Sigmoid colon (tissue), 7 donors: ENCODE data around the gene USH1C. TPM values are rescaled to one million over a fixed set of nuclear protein-coding genes. Genes with fewer than 3 reads are reported as not detected.

ENCODE experiments used
- DNase-seq: peaks from one replicate; pipeline ENCODE4 v3.0.0-alpha.2; 2019
- H3K27ac ChIP-seq, 4 donors: fragments of 200-600 bp; sonication (generic); one replicate each; pipeline ENCODE4 v1.5.1; 2016 to 2019; ENCODE audit warnings: mild to moderate bottlenecking in 1 of 4
- H3K27me3 ChIP-seq, 3 donors: fragments of 200-600 bp; sonication (generic); one replicate each; pipeline ENCODE4 v1.5.1; 2019; ENCODE audit warnings: mild to moderate bottlenecking in 1 of 3
- H3K36me3 ChIP-seq, 4 donors: fragments of 200-600 bp; sonication (generic); one replicate each; pipeline ENCODE4 v1.5.1; 2016 to 2019
- H3K4me1 ChIP-seq, 4 donors: fragments of 200-600 bp; sonication (generic); one replicate each; pipeline ENCODE4 v1.5.1; 2017 to 2019
- H3K4me3 ChIP-seq, 4 donors: fragments of 200-600 bp; sonication (generic); one replicate each; pipeline ENCODE4 v1.5.1; 2017 to 2019; ENCODE audit warnings: mild to moderate bottlenecking in 2 of 4, moderate library complexity in 1 of 4
- H3K9me3 ChIP-seq, 4 donors: fragments of 200-600 bp in 3 of 4; sonication (generic) in 3 of 4; one replicate each; pipeline versions ENCODE4 v1.5.1 to v1.6.1; 2013 to 2019
- EP300 ChIP-seq, 4 donors: sonication (generic); formaldehyde crosslinking; IDR thresholded peaks; one replicate each; pipeline ENCODE4 v1.6.1; 2017; ENCODE audit warnings: antibody characterized with exemption in 4 of 4
- POLR2A ChIP-seq, 2 donors: fragments of 450-650 bp; IDR thresholded peaks; one replicate each; pipeline ENCODE4 v1.6.1; 2016; ENCODE audit warnings: antibody characterized with exemption in 2 of 2, mild to moderate bottlenecking in 2 of 2, moderate library complexity in 2 of 2
- POLR2AphosphoS5 ChIP-seq, 4 donors: sonication (generic); formaldehyde crosslinking; IDR thresholded peaks; one replicate each; pipeline ENCODE4 v1.6.1; 2017; ENCODE audit warnings: antibody characterized with exemption in 4 of 4
- WGBS, 2 donors: extraction: QIAGEN DNeasy Blood & Tissue Kit; methylation state at CpG; one replicate each; pipeline ENCODE4 v1.1.7; 2013; 5-methylcytosine and 5-hydroxymethylcytosine counted together
- intact Hi-C: fragments of 100-400 bp; cut with DNase I; formaldehyde crosslinking; loops from one replicate; pipeline ENCODE4 v1.15.1; 2023
- polyA plus RNA-seq, 3 donors: library from polyadenylated mRNA; stranded (reverse); fragments of 200-250 nt; gene quantifications; one replicate each; pipeline ENCODE4 v1.2.3, GENCODE V29; 2013
- total RNA-seq, 4 donors: library from RNA; depleted of rRNA; stranded (reverse); fragments of >200 nt; gene quantifications; one replicate each; pipeline ENCODE4 v1.1.0, GENCODE V29; 2016
- TF ChIP-seq, protein P1 (sequence below), 4 experiments: fragments of 450-650 bp in 3 of 4; fragments of 200-600 bp in 1 of 4; IDR thresholded peaks; one replicate each; pipeline ENCODE4 v1.5.1; 2016 to 2019; ENCODE audit warnings: antibody characterized with exemption in 4 of 4, mild to moderate bottlenecking in 3 of 4, moderate library complexity in 2 of 4
- donor health status: healthy with polysubstance abuse.
- donor health status: Bipolar disorder and iron deficiency.
- donor health status: healthy.

USH1C gene
- total and polyA plus RNA-seq, 7 donors, result 1.2 to 152 (median 2.5) TPM

DNA sequence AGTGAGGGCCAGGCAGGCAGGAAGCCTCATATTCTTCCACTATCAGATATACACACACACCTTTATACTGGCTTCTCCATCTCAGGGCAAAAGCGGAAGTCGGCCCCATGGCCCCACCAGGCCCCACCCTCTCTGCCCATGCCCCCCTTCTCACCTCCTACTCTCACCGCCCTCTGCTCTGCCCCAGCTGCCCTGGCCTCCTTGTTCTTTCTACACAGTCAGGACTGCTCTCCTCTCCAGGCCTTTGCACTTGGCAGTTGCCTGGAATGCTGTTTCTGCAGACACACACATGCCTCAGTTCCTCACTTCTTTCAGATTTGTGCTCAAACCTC is 28.1 kb upstream of the USH1C start:
- no peaks in the 10 kb centered on the region for H3K27me3 ChIP-seq
- H3K36me3 ChIP-seq, result no peaks in the 10 kb centered on the region
- 37 to 59% methylated on average over 3 of the region's 3 CpGs for WGBS, 2 donors
- H3K4me1 ChIP-seq, result no peaks in the 10 kb centered on the region
- intact Hi-C loops, result no loop called here
- TF ChIP-seq POLR2AphosphoS5 (IDR thresholded peaks at IDR 0.05), result no peak
- no peak for TF ChIP-seq EP300 (IDR thresholded peaks at IDR 0.05)
- TF ChIP-seq, protein P1, sequence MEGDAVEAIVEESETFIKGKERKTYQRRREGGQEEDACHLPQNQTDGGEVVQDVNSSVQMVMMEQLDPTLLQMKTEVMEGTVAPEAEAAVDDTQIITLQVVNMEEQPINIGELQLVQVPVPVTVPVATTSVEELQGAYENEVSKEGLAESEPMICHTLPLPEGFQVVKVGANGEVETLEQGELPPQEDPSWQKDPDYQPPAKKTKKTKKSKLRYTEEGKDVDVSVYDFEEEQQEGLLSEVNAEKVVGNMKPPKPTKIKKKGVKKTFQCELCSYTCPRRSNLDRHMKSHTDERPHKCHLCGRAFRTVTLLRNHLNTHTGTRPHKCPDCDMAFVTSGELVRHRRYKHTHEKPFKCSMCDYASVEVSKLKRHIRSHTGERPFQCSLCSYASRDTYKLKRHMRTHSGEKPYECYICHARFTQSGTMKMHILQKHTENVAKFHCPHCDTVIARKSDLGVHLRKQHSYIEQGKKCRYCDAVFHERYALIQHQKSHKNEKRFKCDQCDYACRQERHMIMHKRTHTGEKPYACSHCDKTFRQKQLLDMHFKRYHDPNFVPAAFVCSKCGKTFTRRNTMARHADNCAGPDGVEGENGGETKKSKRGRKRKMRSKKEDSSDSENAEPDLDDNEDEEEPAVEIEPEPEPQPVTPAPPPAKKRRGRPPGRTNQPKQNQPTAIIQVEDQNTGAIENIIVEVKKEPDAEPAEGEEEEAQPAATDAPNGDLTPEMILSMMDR (IDR thresholded peaks at IDR 0.05), result no peak
- no peak for TF ChIP-seq POLR2A (IDR thresholded peaks at IDR 0.05)
- H3K27ac ChIP-seq, result no peak overlapping the region
- H3K9me3 ChIP-seq, result no peaks in the 10 kb centered on the region
- H3K4me3 ChIP-seq, result no peak overlapping the region
- no peak for DNase-seq

DNA sequence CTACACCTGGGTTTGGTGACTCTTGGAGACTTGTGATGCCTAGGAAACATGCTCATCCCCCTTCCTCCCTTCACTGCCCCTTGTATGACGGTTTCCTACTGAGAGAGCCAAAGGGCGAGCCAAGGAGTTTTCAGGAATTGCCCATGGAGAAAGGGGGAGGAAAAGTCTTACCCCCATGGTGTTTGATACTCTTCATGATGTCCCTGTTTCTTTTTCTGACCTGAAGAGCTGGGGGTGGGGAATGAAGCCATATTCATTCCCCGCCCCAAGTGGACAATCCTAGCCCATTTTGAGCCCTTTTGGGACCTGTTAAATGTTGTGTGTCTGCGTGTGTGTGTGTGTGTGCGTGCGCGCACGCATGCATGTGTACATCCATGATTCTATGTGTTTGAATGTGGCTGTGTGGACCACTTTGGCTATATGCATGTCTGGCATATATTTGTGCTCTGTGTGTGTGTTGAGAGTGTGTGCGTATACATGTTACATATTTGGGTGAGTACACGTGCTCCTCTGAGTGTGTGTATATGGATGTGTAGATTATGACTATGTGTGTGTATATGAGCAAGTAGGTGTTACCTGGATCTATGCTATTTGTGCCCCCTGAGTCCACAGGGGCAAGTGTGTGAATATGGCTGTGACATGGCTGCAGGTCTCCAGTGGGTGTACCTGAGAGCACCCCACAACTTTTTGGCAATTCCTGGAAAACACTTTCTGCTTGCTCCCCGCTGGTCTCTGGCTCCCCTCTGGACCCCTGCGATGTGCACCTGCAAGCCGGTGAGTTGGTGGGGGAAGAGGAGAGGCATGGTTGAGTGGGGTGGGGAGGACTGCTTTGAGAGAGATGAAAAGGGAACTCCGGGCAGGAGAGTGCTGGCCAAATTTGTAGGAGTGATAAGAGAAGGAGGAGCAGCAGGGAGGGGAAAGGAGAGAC is 27.5 kb upstream of the USH1C start:
- H3K4me1 ChIP-seq, result no peaks in the 10 kb centered on the region
- intact Hi-C loops, result no loop called here
- H3K9me3 ChIP-seq, result no peaks in the 10 kb centered on the region
- no peak overlapping the region for H3K27ac ChIP-seq
- no peak overlapping the region for H3K4me3 ChIP-seq
- H3K36me3 ChIP-seq, result no peaks in the 10 kb centered on the region
- 85 to 86% methylated on average over 14 of the region's 14 CpGs for WGBS, 2 donors
- no peak for TF ChIP-seq POLR2A (IDR thresholded peaks at IDR 0.05)
- no peak for TF ChIP-seq EP300 (IDR thresholded peaks at IDR 0.05)
- TF ChIP-seq POLR2AphosphoS5 (IDR thresholded peaks at IDR 0.05), result no peak
- TF ChIP-seq, protein P1 (IDR thresholded peaks at IDR 0.05), result no peak
- DNase-seq, result no peak
- no peaks in the 10 kb centered on the region for H3K27me3 ChIP-seq

DNA sequence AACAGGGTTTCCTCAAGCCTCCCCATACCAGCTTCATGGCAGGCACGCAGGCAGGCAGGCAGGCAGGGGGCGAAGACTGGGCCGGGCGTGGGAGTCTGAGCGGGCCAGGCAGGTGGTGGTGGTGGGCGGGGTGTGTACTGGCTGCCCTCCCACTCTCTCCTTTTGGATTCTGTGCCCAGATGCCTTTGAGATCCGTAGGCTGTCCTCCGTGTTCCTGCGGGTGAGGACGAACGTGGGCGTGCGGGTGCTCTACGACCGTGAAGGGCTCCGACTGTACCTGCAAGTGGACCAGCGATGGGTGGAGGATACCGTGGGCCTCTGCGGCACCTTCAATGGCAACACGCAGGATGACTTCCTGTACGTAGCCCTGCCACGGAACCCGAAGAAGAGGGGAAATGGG is 25.8 kb upstream of the USH1C start:
- Histone ChIP-seq H3K4me3 (no peak overlapping the region), H3K27me3 (no peaks in the 10 kb centered on the region), H3K36me3 (no peaks in the 10 kb centered on the region), H3K27ac (no peak overlapping the region), H3K9me3 (no peaks in the 10 kb centered on the region), H3K4me1 (no peaks in the 10 kb centered on the region)
- intact Hi-C loops, result no loop called here
- WGBS, 2 donors, result 83 to 88% methylated on average over 23 of the region's 23 CpGs
- no peak for TF ChIP-seq POLR2A (IDR thresholded peaks at IDR 0.05)
- TF ChIP-seq EP300 (IDR thresholded peaks at IDR 0.05), result no peak
- TF ChIP-seq, protein P1 (IDR thresholded peaks at IDR 0.05), result no peak
- TF ChIP-seq POLR2AphosphoS5 (IDR thresholded peaks at IDR 0.05), result no peak
- DNase-seq, result no peak

DNA sequence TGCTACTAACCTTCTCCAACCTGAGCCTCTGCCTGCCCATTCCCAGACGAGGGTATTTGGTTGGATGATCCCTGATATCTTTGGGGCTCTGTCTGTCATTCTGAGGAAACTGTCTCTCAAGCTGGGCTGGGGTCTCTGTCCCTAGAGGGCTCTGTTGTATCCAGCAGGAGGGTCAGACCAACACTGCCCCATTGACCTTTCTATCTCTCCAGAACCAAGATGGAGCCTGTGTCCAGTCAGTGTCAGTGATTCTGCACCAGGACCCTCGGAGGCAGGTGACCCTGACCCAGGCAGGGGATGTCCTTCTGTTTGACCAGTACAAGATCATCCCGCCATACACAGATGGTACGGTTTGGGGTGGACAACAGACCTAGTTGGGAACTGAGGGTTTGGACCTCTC is 24.7 kb upstream of the USH1C start:
- no peaks in the 10 kb centered on the region for H3K4me1 ChIP-seq
- no peak overlapping the region for H3K4me3 ChIP-seq
- intact Hi-C loops, result no loop called here
- DNase-seq, result no peak
- H3K9me3 ChIP-seq, result no peaks in the 10 kb centered on the region
- 86 to 88% methylated on average over 4 of the region's 4 CpGs for whole genome bisulfite sequencing, 2 donors
- H3K27me3 ChIP-seq, result no peaks in the 10 kb centered on the region
- no peaks in the 10 kb centered on the region for H3K36me3 ChIP-seq
- TF ChIP-seq POLR2A (IDR thresholded peaks at IDR 0.05) (no peak), POLR2AphosphoS5 (IDR thresholded peaks at IDR 0.05) (no peak), EP300 (IDR thresholded peaks at IDR 0.05) (no peak)
- TF ChIP-seq, protein P1 (IDR thresholded peaks at IDR 0.05), result no peak
- H3K27ac ChIP-seq, result no peak overlapping the region
